ENCODE results near the gene KDM6B.

GRCh38 chr17:7855660-7856010, 21.6 kb downstream of the KDM6B start:
- no peak for TF ChIP-seq POLR2A (IDR thresholded peaks at IDR 0.05; ENCODE audit: low read depth, low read length)
- TF ChIP-seq TAF1 (IDR thresholded peaks at IDR 0.05; ENCODE audit: low read depth, low read length): no peak
- no peak for TF ChIP-seq POLR2AphosphoS5 (IDR thresholded peaks at IDR 0.05; ENCODE audit: low read depth, low read length)
